ENCODE data around the gene RPP40. TPM values are rescaled to one million over a fixed set of nuclear protein-coding genes. Genes with fewer than 3 reads are reported as not detected.

Gene RPP40
- total RNA-seq, 1 donor from 2014 or later: 8.5 TPM

- H3K4me3 ChIP-seq (ENCODE audit: low read depth, low read length): no peak overlapping the region
- TF ChIP-seq CTCF (conservative IDR thresholded peaks at IDR 0.05; ENCODE audit: low read depth, low read length): no peak
- no peak for DNase-seq (ENCODE audit: low read depth)
These were observed 31.4 kb downstream of the RPP40 start for GRCh38 chr6:4972438-4972837.

DNA sequence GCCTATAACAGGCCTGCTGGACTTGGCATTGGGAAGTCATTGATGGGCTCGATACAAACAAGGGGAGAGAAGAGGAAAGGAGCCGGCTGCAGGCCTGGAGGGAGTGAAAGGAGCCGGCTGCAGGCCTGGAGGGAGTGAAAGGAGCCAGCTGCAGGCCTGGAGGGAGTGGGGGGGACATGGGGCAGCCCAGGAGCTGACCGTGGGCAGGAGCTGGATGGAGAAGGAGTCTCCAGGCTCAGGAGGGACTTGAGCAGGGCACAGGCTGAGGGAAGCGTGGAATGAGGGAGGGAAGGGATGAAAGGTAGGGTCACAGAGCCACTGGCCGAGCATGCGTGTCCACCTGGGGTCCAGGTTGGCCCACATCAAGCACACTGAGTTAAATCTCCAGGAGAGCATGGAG, 32.0 kb downstream of the RPP40 start:
- no peak overlapping the region for H3K4me3 ChIP-seq (ENCODE audit: low read depth, low read length)
- TF ChIP-seq CTCF (conservative IDR thresholded peaks at IDR 0.05; ENCODE audit: low read depth, low read length): no peak
- DNase-seq (ENCODE audit: low read depth): no peak

DNA sequence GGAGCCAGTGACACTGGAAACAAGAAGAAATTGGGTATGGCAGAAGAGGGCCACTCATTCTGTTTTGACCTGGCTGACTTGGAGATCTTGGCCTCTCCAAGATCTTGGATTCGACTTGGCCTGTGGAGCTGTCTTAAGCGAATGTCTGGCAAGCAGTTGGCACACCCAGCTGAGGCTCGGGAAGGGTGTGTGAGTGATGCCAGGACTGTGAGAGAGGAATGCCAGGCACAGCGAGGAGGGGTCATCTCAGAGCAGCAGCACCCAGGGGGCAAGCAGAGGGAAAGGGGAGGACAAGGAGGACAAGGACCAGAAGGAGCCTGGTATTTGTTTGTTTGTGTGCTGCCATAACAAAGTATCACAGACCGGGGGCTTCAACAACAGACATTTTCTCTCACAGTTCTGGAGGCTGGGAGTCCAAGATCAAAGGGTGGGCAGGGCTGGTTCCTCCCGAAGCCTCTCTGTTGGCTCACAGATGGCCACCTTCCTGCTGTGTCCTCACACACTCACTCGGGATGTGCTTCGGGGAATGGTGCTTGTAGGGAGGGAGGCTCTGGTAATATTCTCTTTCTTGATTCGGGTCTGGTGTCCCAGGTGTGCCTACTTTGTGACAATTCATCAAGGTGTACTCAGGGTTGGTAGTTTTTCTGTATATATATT, 33.0 kb downstream of the RPP40 start:
- DNase-seq (ENCODE audit: low read depth): no peak
- no peak overlapping the region for H3K4me3 ChIP-seq (ENCODE audit: low read depth, low read length)
- no peak for TF ChIP-seq CTCF (conservative IDR thresholded peaks at IDR 0.05; ENCODE audit: low read depth, low read length)

DNA sequence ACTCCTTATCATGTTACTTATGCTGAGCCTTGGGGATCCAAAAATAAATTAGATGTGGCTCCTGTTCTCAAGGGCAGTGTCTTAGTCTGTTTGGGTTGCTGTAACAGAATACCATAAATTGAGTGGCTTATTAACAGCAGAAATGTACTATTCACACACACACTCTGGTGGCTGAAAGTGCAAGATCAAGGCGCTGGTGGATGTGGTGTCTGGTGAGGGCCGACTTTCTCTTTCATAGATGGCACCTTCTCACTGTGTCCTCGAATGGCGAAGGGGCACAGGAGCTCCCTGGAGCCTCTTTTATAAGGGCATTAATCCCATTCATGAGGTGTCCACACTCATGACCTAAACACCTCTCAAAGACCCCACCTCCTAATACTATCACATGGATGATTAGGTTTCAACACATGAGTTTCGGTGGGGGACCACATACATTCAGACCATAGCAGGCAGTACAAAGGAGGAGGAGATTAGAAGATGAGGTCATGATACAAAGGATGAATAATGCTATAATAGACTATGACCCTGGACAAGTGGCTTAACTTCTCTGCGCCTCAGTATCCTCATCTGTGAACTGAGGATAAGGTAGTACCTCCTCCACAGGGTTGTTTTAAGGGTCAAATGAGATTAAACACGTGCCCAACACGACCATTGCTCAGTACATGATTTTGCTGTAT, 34.1 kb downstream of the RPP40 start:
- TF ChIP-seq CTCF (conservative IDR thresholded peaks at IDR 0.05; ENCODE audit: low read depth, low read length): no peak
- H3K4me3 ChIP-seq (ENCODE audit: low read depth, low read length): no peak overlapping the region
- DNase-seq (ENCODE audit: low read depth): no peak

DNA sequence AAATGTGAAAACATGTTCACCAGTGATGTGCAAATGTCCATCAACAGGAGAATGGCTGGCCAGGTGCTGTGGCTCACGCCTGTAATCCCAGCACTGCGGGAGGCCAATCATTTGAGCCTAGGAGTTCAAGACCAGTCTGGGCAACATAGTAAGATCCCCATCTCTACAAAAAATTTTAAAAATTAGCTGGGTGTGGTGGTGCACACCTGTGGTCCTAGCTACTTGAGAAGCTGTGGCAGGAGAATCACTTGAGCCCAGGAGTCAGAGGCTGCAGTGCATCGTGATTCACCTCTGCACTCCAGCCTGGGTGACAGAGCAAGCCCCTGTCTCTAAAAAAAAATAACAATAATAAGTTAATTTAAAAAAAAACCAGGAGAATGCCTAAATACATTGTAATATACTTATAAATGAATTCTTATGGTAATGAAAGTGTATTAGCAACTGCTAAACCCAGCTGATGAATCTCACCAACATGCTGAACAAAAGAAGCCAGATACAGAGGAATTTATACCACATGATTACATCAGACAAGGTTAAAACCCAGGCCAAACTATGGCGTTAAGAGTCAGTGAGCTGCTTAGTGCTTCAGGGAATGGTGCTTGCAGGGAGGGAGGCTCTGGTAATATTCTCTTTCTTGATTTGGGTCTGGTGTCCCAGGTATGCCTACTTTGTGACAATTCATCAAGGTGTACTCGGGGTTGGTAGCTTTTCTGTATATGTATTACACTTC, 36.4 kb downstream of the RPP40 start:
- DNase-seq (ENCODE audit: low read depth): no peak
- TF ChIP-seq CTCF (conservative IDR thresholded peaks at IDR 0.05; ENCODE audit: low read depth, low read length): no peak
- no peak overlapping the region for H3K4me3 ChIP-seq (ENCODE audit: low read depth, low read length)

DNA sequence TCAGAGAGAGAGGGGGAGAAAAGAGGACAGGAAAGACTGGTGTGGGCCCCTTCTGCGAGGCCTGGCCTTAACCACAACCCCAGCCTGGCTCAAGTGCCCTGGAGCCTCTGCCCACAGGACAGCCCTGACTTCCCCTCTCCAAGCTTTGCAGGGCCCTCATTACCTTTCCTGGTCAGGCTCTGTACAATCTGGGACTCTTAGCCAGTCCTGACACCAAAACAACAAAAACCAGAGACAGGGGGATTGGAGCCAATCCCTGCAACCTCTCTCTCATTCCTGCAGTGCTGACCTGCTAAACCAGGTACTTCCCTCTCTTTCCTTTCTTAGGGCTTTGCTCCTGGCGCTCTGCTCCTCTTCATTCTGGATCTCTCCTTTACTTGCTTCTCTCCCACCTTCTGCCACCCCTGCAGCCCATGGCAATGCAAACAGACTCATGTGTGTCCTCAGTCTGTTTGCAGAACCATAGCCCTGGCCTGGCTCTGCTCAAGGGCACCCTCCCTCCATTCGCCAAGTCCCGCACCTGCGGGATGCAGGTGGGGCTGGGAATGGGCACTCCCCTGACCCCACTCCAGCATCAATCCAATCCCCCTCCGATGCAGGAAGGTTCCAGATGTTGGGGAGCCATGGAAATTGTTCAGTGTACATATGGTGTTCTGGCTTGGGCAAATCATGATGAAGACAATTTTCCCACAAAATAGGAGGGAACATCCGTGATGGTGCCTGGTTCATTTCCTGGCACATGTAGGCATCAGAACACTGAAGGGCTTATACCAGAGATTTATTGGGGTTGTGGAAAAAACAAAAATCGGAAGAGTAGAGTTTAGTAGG, 38.1 kb downstream of the RPP40 start:
- no peak for DNase-seq (ENCODE audit: low read depth)
- H3K4me3 ChIP-seq (ENCODE audit: low read depth, low read length): no peak overlapping the region
- TF ChIP-seq CTCF (conservative IDR thresholded peaks at IDR 0.05; ENCODE audit: low read depth, low read length): no peak

Measured in epithelial cell of proximal tubule (primary cell).